Kidney (tissue), 14 donors: Measurements from ENCODE around the gene LRBA. TPM values are rescaled to one million over a fixed set of nuclear protein-coding genes. Genes with fewer than 3 reads are reported as not detected.

Source experiments
- DNase-seq, 5 donors: peaks; one replicate each; pipeline ENCODE4 v3.0.0-alpha.2; 2013 to 2020
- FAIRE-seq: peaks from 2 replicates; lab custom pipeline; 2012; peaks lifted over from hg19 to GRCh38; lab: Jason Lieb, UNC
- H3K27ac ChIP-seq, 2 donors: one replicate each; pipeline ENCODE4 v1.7.0; 2013; ENCODE audit warnings: low read depth in 2 of 2, low read length in 2 of 2, inconsistent platforms in 1 of 2
- H3K27me3 ChIP-seq: one replicate; pipeline ENCODE4 v1.7.1; 2013; ENCODE audit warnings: low read length, inconsistent platforms; ENCODE audit not compliant: control insufficient read depth, insufficient read depth
- H3K36me3 ChIP-seq, 3 donors: one replicate each; pipeline versions ENCODE4 v1.7.0 to v1.7.1; 2013; ENCODE audit warnings: low read length in 3 of 3, control low read depth in 1 of 3, inconsistent platforms in 1 of 3; ENCODE audit not compliant: insufficient read depth in 3 of 3, control insufficient read depth in 2 of 3
- H3K4me1 ChIP-seq, 3 donors: one replicate each; pipeline versions ENCODE4 v1.7.0 to v1.7.1; 2013; ENCODE audit warnings: low read length in 3 of 3, inconsistent platforms in 1 of 3, low read depth in 1 of 3; ENCODE audit not compliant: control insufficient read depth in 2 of 3, insufficient read depth in 2 of 3
- H3K4me3 ChIP-seq, 3 donors: one replicate each; pipeline versions ENCODE4 v1.7.0 to v1.8.1; 2013; ENCODE audit warnings: low read length in 3 of 3, control low read depth in 1 of 3, inconsistent platforms in 1 of 3
- H3K9ac ChIP-seq, 3 donors: one replicate each; pipeline versions ENCODE4 v1.7.0 to v1.7.1; 2013; ENCODE audit warnings: low read length in 3 of 3, control low read depth in 1 of 3, inconsistent platforms in 1 of 3
- H3K9me3 ChIP-seq, 3 donors: one replicate each; pipeline versions ENCODE4 v1.7.0 to v1.7.1; 2013; ENCODE audit warnings: low read length in 3 of 3, control low read depth in 1 of 3, inconsistent platforms in 1 of 3; ENCODE audit not compliant: control insufficient read depth in 2 of 3, insufficient read depth in 1 of 3
- intact Hi-C: fragments of 100-400 bp; cut with DNase I; formaldehyde crosslinking; loops from one replicate; pipeline ENCODE4 v1.11.1; 2022
- polyA plus RNA-seq: library from polyadenylated mRNA; stranded (reverse); fragments of 350-450 nt; fragmentation: Illumina TruSeq; extraction: RNeasy Lipid Tissue Mini Kit (QIAGEN cat#74804); gene quantifications from one replicate; pipeline ENCODE4 v1.2.3, GENCODE V29; 2014; ENCODE audit warnings: low read depth, low replicate concordance; ENCODE audit not compliant: insufficient read depth
- total RNA-seq: library from RNA; stranded (reverse); fragmentation: NEBNext Ultra II Directional; extraction: Animal tissue kit (Norgen Biotek cat#: 25700); gene quantifications from one replicate; pipeline ENCODE4 v1.2.1, GENCODE V29; 2021
- TF ChIP-seq, protein P1 (sequence below): IDR thresholded peaks from 3 replicates; pipeline ENCODE4 v1.5.1; 2012; ENCODE audit warnings: mild to moderate bottlenecking, moderate library complexity, borderline replicate concordance; ENCODE audit not compliant: insufficient read depth; ENCODE audit errors: extremely low read depth
- donor health status: control.
- donor health status: control.
- donor health status: control.
- donor health status: control.
- donor health status: control.
- donor health status: DM: yes; HTN: yes; CAD: no.
- donor health status: Normal renal cell carcinoma (clear cell type).

Gene LRBA
- total and polyA plus RNA-seq, 2 donors from 2014 or later = 20.3 to 76.7 TPM

DNA sequence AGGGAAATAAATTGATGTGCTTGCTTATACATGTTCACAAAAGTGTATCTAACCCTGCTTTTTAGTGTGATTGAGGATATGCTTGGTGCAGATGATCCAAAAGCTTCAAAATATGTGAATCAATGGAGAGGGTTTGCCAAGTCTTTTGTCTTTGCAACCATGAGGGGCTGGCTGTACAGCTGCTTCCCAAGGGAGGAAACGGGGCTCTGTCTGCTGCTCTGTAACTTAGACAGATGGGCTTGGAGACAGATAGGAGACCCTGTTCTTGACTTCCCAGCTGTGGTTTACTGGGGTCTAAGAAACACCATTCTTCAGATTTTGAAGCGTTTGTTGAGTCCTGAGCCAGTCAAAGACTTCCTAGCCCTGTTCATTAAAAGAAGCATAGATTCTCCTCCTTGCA is 784.5 kb downstream of the LRBA start:
- Histone ChIP-seq H3K27me3 (no peaks in the 10 kb centered on the region), H3K9ac (no peak overlapping the region), H3K9me3 (no peaks in the 10 kb centered on the region), H3K27ac (no peak overlapping the region), H3K36me3 (no peaks in the 10 kb centered on the region), H3K4me1 (no peaks in the 10 kb centered on the region), H3K4me3 (no peak overlapping the region)
- DNase-seq (no peak), FAIRE-seq (no peak)
- intact Hi-C loops = loop anchor here (10.0 kb wide), 1 partner anchor 226 kb away; no protein-coding TSS in a partner anchor
- TF ChIP-seq, protein P1, sequence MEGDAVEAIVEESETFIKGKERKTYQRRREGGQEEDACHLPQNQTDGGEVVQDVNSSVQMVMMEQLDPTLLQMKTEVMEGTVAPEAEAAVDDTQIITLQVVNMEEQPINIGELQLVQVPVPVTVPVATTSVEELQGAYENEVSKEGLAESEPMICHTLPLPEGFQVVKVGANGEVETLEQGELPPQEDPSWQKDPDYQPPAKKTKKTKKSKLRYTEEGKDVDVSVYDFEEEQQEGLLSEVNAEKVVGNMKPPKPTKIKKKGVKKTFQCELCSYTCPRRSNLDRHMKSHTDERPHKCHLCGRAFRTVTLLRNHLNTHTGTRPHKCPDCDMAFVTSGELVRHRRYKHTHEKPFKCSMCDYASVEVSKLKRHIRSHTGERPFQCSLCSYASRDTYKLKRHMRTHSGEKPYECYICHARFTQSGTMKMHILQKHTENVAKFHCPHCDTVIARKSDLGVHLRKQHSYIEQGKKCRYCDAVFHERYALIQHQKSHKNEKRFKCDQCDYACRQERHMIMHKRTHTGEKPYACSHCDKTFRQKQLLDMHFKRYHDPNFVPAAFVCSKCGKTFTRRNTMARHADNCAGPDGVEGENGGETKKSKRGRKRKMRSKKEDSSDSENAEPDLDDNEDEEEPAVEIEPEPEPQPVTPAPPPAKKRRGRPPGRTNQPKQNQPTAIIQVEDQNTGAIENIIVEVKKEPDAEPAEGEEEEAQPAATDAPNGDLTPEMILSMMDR = no peak

DNA sequence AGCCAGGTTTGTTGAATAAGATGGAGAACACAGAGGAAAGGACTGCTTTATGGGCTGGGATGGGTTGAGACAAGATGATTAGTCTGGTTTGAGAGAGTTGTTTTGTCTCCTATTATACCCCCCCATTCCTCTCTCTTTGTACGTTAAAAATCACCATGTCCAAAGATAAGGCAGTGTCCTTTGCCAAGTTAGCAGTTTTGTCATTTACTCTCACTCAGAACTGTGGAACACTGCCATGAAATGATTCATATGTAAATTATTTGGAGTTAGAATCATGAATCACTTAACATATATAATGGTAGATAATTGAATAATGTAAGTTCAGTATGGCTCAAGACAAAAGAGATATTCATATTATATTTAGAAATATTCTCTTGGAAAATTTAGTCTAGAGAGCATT is 785.6 kb downstream of the LRBA start:
- H3K9ac ChIP-seq = no peak overlapping the region
- no peak overlapping the region for H3K27ac ChIP-seq
- TF ChIP-seq, protein P1 = no peak
- H3K36me3 ChIP-seq = no peaks in the 10 kb centered on the region
- H3K27me3 ChIP-seq = no peaks in the 10 kb centered on the region
- no peak overlapping the region for H3K4me3 ChIP-seq
- H3K4me1 ChIP-seq = no peaks in the 10 kb centered on the region
- H3K9me3 ChIP-seq = no peaks in the 10 kb centered on the region
- no peak for FAIRE-seq
- DNase-seq = no peak
- intact Hi-C loops = no loop called here

DNA sequence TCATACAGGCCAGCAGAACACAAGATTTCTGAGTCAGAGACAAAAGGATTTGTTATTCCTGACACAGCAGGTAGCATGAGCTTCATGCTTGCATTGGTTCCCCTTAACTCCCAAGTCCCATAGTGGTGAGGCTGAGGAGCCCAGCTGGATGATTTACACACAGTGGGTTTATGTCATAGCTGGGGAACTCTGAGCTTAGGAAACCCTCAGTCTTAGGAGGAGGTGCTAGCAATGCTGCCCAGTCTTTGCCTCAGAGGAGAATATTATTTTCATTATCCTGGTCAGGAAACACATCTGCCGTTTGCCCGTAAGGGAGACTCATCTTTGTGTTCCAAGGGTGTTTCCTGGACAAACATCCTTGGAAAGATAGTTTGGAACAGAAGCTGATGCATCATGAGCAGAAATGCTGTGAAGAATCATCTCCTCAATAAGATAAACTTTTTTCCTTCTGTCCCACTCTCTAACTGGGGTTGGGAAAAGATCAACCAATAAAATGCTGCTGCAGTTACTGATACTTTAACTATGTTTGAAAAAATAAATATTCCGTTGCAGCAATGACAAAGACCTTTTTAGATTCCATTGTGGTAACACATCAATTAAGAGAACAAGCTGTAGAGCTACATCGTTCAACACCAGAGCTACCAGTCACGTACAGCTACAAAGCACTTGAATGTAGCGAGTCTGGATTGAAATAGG is 790.0 kb downstream of the LRBA start:
- DNase-seq (no peak), FAIRE-seq (no peak)
- no peaks in the 10 kb centered on the region for H3K4me1 ChIP-seq
- no peaks in the 10 kb centered on the region for H3K9me3 ChIP-seq
- H3K9ac ChIP-seq = no peak overlapping the region
- H3K27me3 ChIP-seq = no peaks in the 10 kb centered on the region
- H3K27ac ChIP-seq = no peak overlapping the region
- no peaks in the 10 kb centered on the region for H3K36me3 ChIP-seq
- TF ChIP-seq, protein P1 = no peak
- no peak overlapping the region for H3K4me3 ChIP-seq
- intact Hi-C loops = no loop called here
